ENCODE data around the gene ACCSL.

ACCSL gene

DNA sequence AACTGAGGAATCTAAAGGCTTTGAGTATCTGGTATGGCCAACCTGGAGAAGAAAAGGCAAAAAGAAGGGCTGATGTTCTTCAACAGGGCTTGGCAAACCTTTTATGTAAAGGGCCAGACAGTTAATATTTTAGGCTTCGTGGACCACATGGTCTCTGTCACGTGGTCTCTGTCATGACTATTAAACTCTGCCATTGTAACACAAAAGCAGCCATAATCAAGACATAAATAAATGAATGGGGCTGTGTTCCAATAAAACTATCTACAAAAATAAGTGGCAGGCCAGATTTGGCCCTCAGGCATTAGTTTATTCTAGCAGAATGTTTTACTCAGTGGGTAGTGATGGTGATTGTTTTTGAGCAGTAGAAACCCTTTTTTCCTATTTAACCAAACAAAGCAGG is 483 bp upstream of the ACCSL start:
- TF ChIP-seq, protein P1, sequence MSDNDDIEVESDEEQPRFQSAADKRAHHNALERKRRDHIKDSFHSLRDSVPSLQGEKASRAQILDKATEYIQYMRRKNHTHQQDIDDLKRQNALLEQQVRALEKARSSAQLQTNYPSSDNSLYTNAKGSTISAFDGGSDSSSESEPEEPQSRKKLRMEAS (IDR thresholded peaks at IDR 0.05) = no peak
- TF ChIP-seq CEBPB (IDR thresholded peaks at IDR 0.05) (no peak), CREB1 (IDR thresholded peaks at IDR 0.05; ENCODE audit: low read depth) (no peak), YY1 (IDR thresholded peaks at IDR 0.05; ENCODE audit: low read depth) (no peak), TEAD4 (IDR thresholded peaks at IDR 0.05) (no peak), EP300 (IDR thresholded peaks at IDR 0.05; ENCODE audit: borderline replicate concordance) (no peak), TAF1 (IDR thresholded peaks at IDR 0.05; ENCODE audit: low read depth) (no peak), ZBTB7A (IDR thresholded peaks at IDR 0.05; ENCODE audit: low read depth) (no peak), TCF12 (IDR thresholded peaks at IDR 0.05; ENCODE audit: low read depth) (no peak), EGR1 (IDR thresholded peaks at IDR 0.05) (no peak), FOXM1 (IDR thresholded peaks at IDR 0.05; ENCODE audit: borderline replicate concordance, low read depth) (no peak), RAD21 (IDR thresholded peaks at IDR 0.05; ENCODE audit: low read depth) (no peak), NFIC (IDR thresholded peaks at IDR 0.05) (no peak)
- TF ChIP-seq, protein P2, sequence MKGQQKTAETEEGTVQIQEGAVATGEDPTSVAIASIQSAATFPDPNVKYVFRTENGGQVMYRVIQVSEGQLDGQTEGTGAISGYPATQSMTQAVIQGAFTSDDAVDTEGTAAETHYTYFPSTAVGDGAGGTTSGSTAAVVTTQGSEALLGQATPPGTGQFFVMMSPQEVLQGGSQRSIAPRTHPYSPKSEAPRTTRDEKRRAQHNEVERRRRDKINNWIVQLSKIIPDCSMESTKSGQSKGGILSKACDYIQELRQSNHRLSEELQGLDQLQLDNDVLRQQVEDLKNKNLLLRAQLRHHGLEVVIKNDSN (IDR thresholded peaks at IDR 0.05) = no peak
- TF ChIP-seq, protein P3, sequence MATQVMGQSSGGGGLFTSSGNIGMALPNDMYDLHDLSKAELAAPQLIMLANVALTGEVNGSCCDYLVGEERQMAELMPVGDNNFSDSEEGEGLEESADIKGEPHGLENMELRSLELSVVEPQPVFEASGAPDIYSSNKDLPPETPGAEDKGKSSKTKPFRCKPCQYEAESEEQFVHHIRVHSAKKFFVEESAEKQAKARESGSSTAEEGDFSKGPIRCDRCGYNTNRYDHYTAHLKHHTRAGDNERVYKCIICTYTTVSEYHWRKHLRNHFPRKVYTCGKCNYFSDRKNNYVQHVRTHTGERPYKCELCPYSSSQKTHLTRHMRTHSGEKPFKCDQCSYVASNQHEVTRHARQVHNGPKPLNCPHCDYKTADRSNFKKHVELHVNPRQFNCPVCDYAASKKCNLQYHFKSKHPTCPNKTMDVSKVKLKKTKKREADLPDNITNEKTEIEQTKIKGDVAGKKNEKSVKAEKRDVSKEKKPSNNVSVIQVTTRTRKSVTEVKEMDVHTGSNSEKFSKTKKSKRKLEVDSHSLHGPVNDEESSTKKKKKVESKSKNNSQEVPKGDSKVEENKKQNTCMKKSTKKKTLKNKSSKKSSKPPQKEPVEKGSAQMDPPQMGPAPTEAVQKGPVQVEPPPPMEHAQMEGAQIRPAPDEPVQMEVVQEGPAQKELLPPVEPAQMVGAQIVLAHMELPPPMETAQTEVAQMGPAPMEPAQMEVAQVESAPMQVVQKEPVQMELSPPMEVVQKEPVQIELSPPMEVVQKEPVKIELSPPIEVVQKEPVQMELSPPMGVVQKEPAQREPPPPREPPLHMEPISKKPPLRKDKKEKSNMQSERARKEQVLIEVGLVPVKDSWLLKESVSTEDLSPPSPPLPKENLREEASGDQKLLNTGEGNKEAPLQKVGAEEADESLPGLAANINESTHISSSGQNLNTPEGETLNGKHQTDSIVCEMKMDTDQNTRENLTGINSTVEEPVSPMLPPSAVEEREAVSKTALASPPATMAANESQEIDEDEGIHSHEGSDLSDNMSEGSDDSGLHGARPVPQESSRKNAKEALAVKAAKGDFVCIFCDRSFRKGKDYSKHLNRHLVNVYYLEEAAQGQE (IDR thresholded peaks at IDR 0.05; ENCODE audit: low read depth) = no peak

DNA sequence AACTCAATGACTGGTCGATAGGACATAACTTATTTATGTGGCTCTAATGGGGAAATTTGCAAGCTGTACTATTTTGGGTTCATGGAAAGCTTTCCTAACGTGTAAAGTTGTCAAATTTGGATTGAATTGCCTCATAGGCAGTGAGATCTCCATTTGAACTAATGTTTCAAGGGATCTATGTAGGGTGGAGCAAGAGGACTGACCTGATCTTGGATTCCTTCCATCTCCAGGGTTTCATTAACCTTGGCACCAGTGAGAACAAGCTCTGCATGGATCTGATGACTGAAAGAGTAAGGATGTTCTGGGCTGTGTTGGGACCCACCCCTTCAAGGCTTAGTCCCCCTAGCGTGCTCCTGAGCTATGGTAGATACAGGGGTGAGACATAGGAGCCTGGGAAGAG is 2.1 kb downstream of the ACCSL start:
- TF ChIP-seq CREB1 (IDR thresholded peaks at IDR 0.05; ENCODE audit: low read depth) (no peak), TEAD4 (IDR thresholded peaks at IDR 0.05) (no peak), EP300 (IDR thresholded peaks at IDR 0.05; ENCODE audit: borderline replicate concordance) (no peak), NFIC (IDR thresholded peaks at IDR 0.05) (no peak), TCF12 (IDR thresholded peaks at IDR 0.05; ENCODE audit: low read depth) (no peak), EGR1 (IDR thresholded peaks at IDR 0.05) (no peak), ZBTB7A (IDR thresholded peaks at IDR 0.05; ENCODE audit: low read depth) (no peak)
- TF ChIP-seq, protein P1 (IDR thresholded peaks at IDR 0.05) = no peak
- TF ChIP-seq, protein P2 (IDR thresholded peaks at IDR 0.05) = no peak
- TF ChIP-seq, protein P3 (IDR thresholded peaks at IDR 0.05; ENCODE audit: low read depth) = no peak

DNA sequence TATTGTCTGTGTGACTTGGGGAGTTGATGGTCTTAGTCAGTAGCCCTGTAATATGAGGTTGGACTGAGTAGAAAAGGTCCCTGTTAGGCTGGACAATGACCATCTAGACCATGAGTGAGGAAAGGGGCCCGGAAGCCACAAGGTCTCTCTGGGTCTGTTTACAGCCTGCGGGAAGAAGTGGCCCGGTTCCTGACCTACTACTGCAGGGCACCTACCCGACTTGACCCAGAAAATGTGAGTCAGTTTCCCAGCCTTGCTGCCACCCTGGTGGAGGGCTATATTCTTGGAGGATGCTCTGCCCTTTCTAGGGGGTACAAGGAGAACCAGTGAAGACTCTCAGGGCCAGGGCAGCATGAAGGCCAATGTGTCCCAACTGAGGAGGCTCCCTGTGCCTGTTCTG is 3.4 kb downstream of the ACCSL start:
- TF ChIP-seq CREB1 (IDR thresholded peaks at IDR 0.05; ENCODE audit: low read depth) (no peak), NFIC (IDR thresholded peaks at IDR 0.05) (no peak), EP300 (IDR thresholded peaks at IDR 0.05; ENCODE audit: borderline replicate concordance) (no peak), YY1 (IDR thresholded peaks at IDR 0.05; ENCODE audit: low read depth) (no peak), CEBPB (IDR thresholded peaks at IDR 0.05) (no peak), TEAD4 (IDR thresholded peaks at IDR 0.05) (no peak)
- TF ChIP-seq, protein P1 (IDR thresholded peaks at IDR 0.05) = no peak
- TF ChIP-seq, protein P2 (IDR thresholded peaks at IDR 0.05) = no peak

DNA sequence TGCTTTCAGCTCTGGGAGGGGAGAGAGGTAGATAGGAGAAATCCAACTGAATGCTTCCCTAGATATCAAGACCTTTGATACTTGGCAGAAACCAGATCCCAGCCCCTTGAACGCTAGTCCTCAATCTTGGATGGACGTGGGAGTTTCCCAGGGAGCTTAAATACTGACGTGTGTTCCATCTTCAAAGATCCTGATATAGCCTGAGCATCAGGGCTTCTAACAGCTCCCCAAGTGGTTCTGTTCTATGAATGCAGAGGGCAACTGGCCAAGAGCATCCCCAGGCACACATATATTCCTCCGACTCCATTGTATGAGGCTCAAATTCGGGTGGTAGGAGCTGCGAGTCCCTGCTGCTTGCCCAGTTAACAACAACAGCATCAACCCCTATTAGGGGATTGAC is 9.6 kb downstream of the ACCSL start:
- TF ChIP-seq, protein P1 (IDR thresholded peaks at IDR 0.05) = no peak
- no peak for TF ChIP-seq ZBTB7A (IDR thresholded peaks at IDR 0.05; ENCODE audit: low read depth)
- TF ChIP-seq YY1 (IDR thresholded peaks at IDR 0.05; ENCODE audit: low read depth) = no peak
- TF ChIP-seq, protein P3 (IDR thresholded peaks at IDR 0.05; ENCODE audit: low read depth) = no peak
- no peak for TF ChIP-seq TEAD4 (IDR thresholded peaks at IDR 0.05)
- no peak for TF ChIP-seq CEBPB (IDR thresholded peaks at IDR 0.05)
- TF ChIP-seq, protein P2 (IDR thresholded peaks at IDR 0.05) = no peak
- TF ChIP-seq EGR1 (IDR thresholded peaks at IDR 0.05) = no peak

Measured in Ishikawa (cell line).